Panc1 (cell line): Measurements from ENCODE around the gene PTPRJ. TPM values are rescaled to one million over a fixed set of nuclear protein-coding genes. Genes with fewer than 3 reads are reported as not detected.
A peak's percentile ranks its signal among the peaks of the same experiment; 100 is the strongest.

ENCODE experiments used
- ATAC-seq: fragments of 200-7000 bp; cut with Tn5 transposase; 2 replicates; pipeline ENCODE4 v1.9.1; 2020; ENCODE audit warnings: mild to moderate bottlenecking, moderate library complexity
- BruUV-seq: library from RNA; stranded (reverse); fragments of 400-500 nt; replicated peaks from 2 replicates; lab custom pipeline; 2021; lab: Mats Ljungman, UMichigan
- CTCF ChIA-PET: fragments of 300-600 bp; sonication (Branson Sonifier 250); formaldehyde crosslinking; loops from one replicate; lab custom pipeline; 2022; ENCODE audit warnings: antibody characterized with exemption; lab: Charles Lee
- POLR2A ChIA-PET: fragments of 300-600 bp; sonication (Branson Sonifier 250); formaldehyde crosslinking; loops from one replicate; lab custom pipeline; 2022; ENCODE audit warnings: antibody characterized with exemption; lab: Charles Lee
- DNase-seq: peaks from one replicate; pipeline ENCODE4 v3.0.0-alpha.2; 2010; ENCODE audit warnings: low read depth, low spot score
- H3K27ac ChIP-seq: 2 replicates; pipeline ENCODE4 v1.5.1; 2011; ENCODE audit warnings: mild to moderate bottlenecking, low read length, inconsistent platforms
- H3K27me3 ChIP-seq: fragments of 200-500 bp; sonication (Bioruptor generic); 2 replicates; pipeline ENCODE4 v1.6.0; 2014; ENCODE audit warnings: low read length, inconsistent platforms; ENCODE audit not compliant: control insufficient read depth, insufficient read depth
- H3K36me3 ChIP-seq: fragments of 200-500 bp; sonication (Bioruptor generic); 2 replicates; pipeline ENCODE4 v1.5.1; 2014; ENCODE audit warnings: inconsistent platforms, mild to moderate bottlenecking, low read length, moderate library complexity; ENCODE audit not compliant: control insufficient read depth, insufficient read depth
- H3K4me1 ChIP-seq: 2 replicates; pipeline ENCODE4 v1.5.1; 2011; ENCODE audit warnings: inconsistent platforms, mild to moderate bottlenecking, low read length, moderate library complexity; ENCODE audit not compliant: control insufficient read depth, insufficient read depth
- H3K4me3 ChIP-seq, 2 experiments: 2 replicates each; pipeline ENCODE4 v1.5.1; 2011 to 2012; ENCODE audit warnings: low read depth in 2 of 2, low read length in 2 of 2, mild to moderate bottlenecking in 2 of 2, inconsistent platforms in 1 of 2, moderate library complexity in 1 of 2
- H3K9me3 ChIP-seq: fragments of 200-500 bp; sonication (Bioruptor generic); 2 replicates; pipeline ENCODE4 v1.5.1; 2014; ENCODE audit warnings: low read depth, mild to moderate bottlenecking, inconsistent platforms, low read length, moderate library complexity; ENCODE audit not compliant: control insufficient read depth, insufficient read depth
- CTCF ChIP-seq: fragments of 450-650 bp; IDR thresholded peaks from 2 replicates; pipeline ENCODE4 v1.5.1; 2017; ENCODE audit warnings: mild to moderate bottlenecking
- POLR2AphosphoS5 ChIP-seq: IDR thresholded peaks from 2 replicates; pipeline ENCODE4 v1.6.1; 2012; ENCODE audit warnings: mild to moderate bottlenecking, low read depth, low read length, moderate library complexity
- REST ChIP-seq, 2 experiments: IDR thresholded peaks; 2 replicates each; pipeline ENCODE4 v1.6.1; 2011 to 2012; ENCODE audit warnings: low read depth in 2 of 2, control low read depth in 1 of 2, low read length in 1 of 2, mild to moderate bottlenecking in 1 of 2, moderate library complexity in 1 of 2; ENCODE audit not compliant: insufficient read depth in 1 of 2
- SIN3A ChIP-seq: IDR thresholded peaks from 2 replicates; pipeline ENCODE4 v1.6.1; 2012; ENCODE audit warnings: low read depth, mild to moderate bottlenecking, low read length, moderate library complexity, borderline replicate concordance; ENCODE audit not compliant: insufficient read depth
- TCF7L2 ChIP-seq: IDR thresholded peaks from 2 replicates; pipeline ENCODE4 v1.6.1; 2011; ENCODE audit warnings: mild to moderate bottlenecking, low read depth, low read length, inconsistent platforms
- in situ Hi-C: cut with HindIII; loops from 2 replicates; pipeline ENCODE4 v1.10.0; 2016; ENCODE audit warnings: low sequenced_read_pairs, low pct_unique_long_range_greater_than_20kb
- intact Hi-C: fragments of 100-400 bp; cut with micrococcal nuclease; formaldehyde crosslinking; loops from one replicate; pipeline ENCODE4 v1.10.0; 2022; ENCODE audit not compliant: unreplicated experiment
- total RNA-seq: library from RNA; stranded (reverse); gene quantifications from one replicate; pipeline ENCODE4 v1.2.1, GENCODE V29; 2021; ENCODE audit not compliant: unreplicated experiment

The PTPRJ gene
- total RNA-seq, 1 experiment from 2014 or later: 73.6 TPM

- BruUV-seq: TSS peak; percentile 46
- CTCF ChIA-PET: no interaction called here
- H3K27me3 ChIP-seq: no peaks in the 10 kb centered on the region
- peaks cover 42% of the 10 kb centered on the region for H3K4me1 ChIP-seq
- in situ Hi-C loops (no loop called here), intact Hi-C loops (no loop called here)
- POLR2A ChIA-PET: no interaction called here
- DNase-seq (no peak), ATAC-seq (no peak)
- H3K9me3 ChIP-seq: no peaks in the 10 kb centered on the region
- no peak overlapping the region for H3K27ac ChIP-seq
- no peak for TF ChIP-seq REST (IDR thresholded peaks at IDR 0.05; ENCODE audit: insufficient read depth in 1 of 2, low read depth in 2 of 2, low read length in 1 of 2)
- no peak for TF ChIP-seq TCF7L2
- no peak for TF ChIP-seq POLR2AphosphoS5
- no peak for TF ChIP-seq CTCF
- no peak for TF ChIP-seq SIN3A
- no peak overlapping the region for H3K4me3 ChIP-seq
- H3K36me3 ChIP-seq: no peaks in the 10 kb centered on the region
These were observed 28.6 kb downstream of the PTPRJ start for GRCh38 chr11:48008951-48009270.

GRCh38 chr11:48011102-48011797 is 30.9 kb downstream of the PTPRJ start:
- ATAC-seq (no peak), DNase-seq (no peak)
- ChIA-PET CTCF (no interaction called here), POLR2A (interaction anchor here (0.7 kb wide), 1 partner anchor 71 kb away, joined by 3 read pairs; no protein-coding TSS in a partner anchor)
- TF ChIP-seq REST (IDR thresholded peaks at IDR 0.05; ENCODE audit: insufficient read depth in 1 of 2, low read depth in 2 of 2, low read length in 1 of 2): no peak
- TF ChIP-seq CTCF: no peak
- TF ChIP-seq TCF7L2: no peak
- no peak for TF ChIP-seq SIN3A
- no peak for TF ChIP-seq POLR2AphosphoS5
- H3K36me3 ChIP-seq: no peaks in the 10 kb centered on the region
- no TSS peak for BruUV-seq
- H3K9me3 ChIP-seq: no peaks in the 10 kb centered on the region
- no peak overlapping the region for H3K4me3 ChIP-seq
- intact Hi-C loops (no loop called here), in situ Hi-C loops (no loop called here)
- no peaks in the 10 kb centered on the region for H3K27me3 ChIP-seq
- no peak overlapping the region for H3K27ac ChIP-seq
- peaks cover 24% of the 10 kb centered on the region for H3K4me1 ChIP-seq
